ENCODE results near the gene DIP2B.
A peak's percentile ranks its signal among the peaks of the same experiment; 100 is the strongest.

The DIP2B gene

DNA sequence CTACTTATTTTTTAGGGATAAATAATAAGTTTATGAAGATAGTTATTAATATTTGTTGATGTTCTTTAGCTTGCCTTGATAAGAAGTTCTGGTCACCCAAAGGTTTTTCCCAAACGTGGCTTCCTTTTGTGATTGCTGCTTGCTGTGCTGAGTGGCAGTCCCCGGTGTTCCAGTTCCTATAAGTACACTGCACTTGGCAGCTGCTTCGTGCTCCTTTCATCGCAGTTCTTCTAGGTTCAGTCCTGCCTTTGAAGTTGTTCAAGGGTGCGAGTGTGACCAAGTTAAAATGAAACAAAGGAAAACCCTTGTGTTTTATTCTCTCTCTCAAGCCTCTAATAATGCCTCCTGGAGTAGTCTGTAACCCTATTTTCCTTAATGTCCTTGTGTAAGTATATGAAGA, 130.6 kb downstream of the DIP2B start:
- Histone ChIP-seq H3K36me3 (0 out of 2 replicates have a peak, but pooled peaks cover 3% of the 10 kb centered on the region), H3K4me1 (peaks cover under 1% of the 10 kb centered on the region), H3K9me3 (no peaks in the 10 kb centered on the region), H3K4me3 (ENCODE audit: low read depth, low read length) (no peak overlapping the region), H3K27me3 (no peaks in the 10 kb centered on the region)
- no peak for DNase-seq
- TF ChIP-seq, protein P1, sequence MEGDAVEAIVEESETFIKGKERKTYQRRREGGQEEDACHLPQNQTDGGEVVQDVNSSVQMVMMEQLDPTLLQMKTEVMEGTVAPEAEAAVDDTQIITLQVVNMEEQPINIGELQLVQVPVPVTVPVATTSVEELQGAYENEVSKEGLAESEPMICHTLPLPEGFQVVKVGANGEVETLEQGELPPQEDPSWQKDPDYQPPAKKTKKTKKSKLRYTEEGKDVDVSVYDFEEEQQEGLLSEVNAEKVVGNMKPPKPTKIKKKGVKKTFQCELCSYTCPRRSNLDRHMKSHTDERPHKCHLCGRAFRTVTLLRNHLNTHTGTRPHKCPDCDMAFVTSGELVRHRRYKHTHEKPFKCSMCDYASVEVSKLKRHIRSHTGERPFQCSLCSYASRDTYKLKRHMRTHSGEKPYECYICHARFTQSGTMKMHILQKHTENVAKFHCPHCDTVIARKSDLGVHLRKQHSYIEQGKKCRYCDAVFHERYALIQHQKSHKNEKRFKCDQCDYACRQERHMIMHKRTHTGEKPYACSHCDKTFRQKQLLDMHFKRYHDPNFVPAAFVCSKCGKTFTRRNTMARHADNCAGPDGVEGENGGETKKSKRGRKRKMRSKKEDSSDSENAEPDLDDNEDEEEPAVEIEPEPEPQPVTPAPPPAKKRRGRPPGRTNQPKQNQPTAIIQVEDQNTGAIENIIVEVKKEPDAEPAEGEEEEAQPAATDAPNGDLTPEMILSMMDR (IDR thresholded peaks at IDR 0.05; ENCODE audit: low read depth, low read length) = no peak

DNA sequence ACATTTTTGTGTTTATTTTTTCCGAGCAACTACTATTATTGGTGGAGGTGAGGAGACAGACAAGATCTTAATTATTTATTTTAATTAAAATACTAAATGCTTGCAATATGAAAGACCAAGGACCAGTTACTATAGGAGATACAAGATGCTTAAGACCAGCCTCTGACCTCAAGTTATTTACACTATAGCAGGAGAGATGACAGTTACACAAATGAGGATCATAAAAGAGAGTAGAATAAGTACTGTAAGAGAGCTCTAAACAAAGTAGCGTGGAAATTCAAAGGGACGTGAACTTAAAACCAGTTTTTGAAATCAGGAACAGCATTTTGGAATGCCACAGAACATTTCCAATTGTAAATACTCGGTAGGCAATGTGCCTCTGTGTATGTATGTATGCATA, 131.1 kb downstream of the DIP2B start:
- TF ChIP-seq, protein P1 (IDR thresholded peaks at IDR 0.05; ENCODE audit: low read depth, low read length) = no peak
- no peaks in the 10 kb centered on the region for H3K27me3 ChIP-seq
- DNase-seq = no peak
- H3K9me3 ChIP-seq = no peaks in the 10 kb centered on the region
- H3K4me1 ChIP-seq = peaks cover 4% of the 10 kb centered on the region
- 0 out of 2 replicates have a peak, but pooled peaks cover 3% of the 10 kb centered on the region for H3K36me3 ChIP-seq
- no peak overlapping the region for H3K4me3 ChIP-seq (ENCODE audit: low read depth, low read length)

DNA sequence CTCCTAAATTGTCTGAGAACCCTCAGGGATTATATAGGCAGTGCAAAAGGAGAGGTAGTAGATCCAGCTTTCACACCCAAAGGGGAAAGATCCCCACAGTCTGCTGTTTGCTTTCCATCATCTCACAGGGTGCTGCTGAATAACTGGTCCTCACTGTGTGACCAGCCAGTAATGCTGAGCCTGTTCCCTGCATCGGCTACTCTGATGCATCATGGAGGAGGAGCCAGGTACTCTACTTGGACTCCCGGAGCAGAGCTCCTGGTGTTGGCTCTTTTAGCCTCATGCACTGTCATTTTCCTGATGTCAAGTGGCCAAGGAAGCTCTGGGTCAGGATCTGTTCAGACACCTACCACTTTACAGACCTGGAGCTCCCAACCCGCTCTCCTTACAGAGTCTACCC, 131.7 kb downstream of the DIP2B start:
- H3K4me1 ChIP-seq = peaks cover 4% of the 10 kb centered on the region
- H3K9me3 ChIP-seq = no peaks in the 10 kb centered on the region
- no peak for DNase-seq
- H3K36me3 ChIP-seq = no peaks in the 10 kb centered on the region
- H3K27me3 ChIP-seq = no peaks in the 10 kb centered on the region
- TF ChIP-seq, protein P1 (IDR thresholded peaks at IDR 0.05; ENCODE audit: low read depth, low read length) = no peak
- H3K4me3 ChIP-seq (ENCODE audit: low read depth, low read length) = no peak overlapping the region

DNA sequence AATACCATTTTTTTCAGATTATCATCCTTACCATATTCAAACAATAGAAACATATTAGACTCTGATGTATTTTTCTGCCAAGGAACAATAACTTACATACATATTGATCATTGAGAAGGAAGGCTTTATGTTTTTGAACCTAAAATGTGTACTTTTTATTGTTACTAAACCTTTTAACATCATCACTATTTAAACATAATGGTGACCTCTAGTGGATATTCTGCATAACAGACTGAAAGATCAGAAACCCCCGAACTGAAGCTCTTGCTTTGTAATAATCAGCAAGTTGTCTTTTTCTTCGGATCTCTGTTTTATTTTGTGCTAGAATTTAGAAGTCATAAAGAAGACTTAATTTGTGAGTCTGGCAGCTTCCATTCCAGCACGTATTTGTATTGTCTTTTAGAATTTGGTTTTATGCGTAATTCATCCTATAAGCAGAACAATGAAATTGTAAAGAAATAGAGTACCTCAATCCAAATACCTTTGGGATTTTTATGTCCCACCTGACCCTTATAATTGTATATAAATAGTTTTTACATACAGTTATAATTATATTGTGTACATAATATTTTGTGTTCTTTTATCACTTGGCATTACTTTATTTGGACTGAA, 133.2 kb downstream of the DIP2B start:
- Histone ChIP-seq H3K36me3 (no peaks in the 10 kb centered on the region; the same call in 1 of the 2 replicates), H3K9me3 (no peaks in the 10 kb centered on the region), H3K4me3 (ENCODE audit: low read depth, low read length) (no peak overlapping the region), H3K4me1 (peaks cover 4% of the 10 kb centered on the region), H3K27me3 (no peaks in the 10 kb centered on the region)
- DNase-seq = no peak
- TF ChIP-seq, protein P1 (IDR thresholded peaks at IDR 0.05; ENCODE audit: low read depth, low read length) = peak; percentile 60

DNA sequence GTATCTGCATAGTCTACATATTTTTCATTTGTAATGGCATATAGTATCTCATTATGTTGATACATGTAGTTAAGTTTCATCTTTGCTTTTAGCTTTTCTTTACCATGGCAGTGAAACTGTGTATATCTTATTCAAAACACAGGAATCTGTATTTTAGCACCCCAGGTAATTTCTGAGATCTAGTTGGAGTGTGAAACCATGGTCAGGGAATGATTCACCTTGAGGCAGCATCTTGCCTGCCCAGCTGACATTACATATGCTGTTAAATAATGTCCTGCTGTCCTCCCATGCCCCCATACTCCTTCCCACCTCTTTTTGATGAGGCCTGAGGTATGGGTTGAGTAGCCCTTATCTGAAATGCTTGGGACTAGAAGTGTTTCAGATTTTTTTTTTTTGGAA, 133.7 kb downstream of the DIP2B start:
- TF ChIP-seq, protein P1 (IDR thresholded peaks at IDR 0.05; ENCODE audit: low read depth, low read length) = no peak
- DNase-seq = no peak
- H3K9me3 ChIP-seq = no peaks in the 10 kb centered on the region
- no peak overlapping the region for H3K4me3 ChIP-seq (ENCODE audit: low read depth, low read length)
- no peaks in the 10 kb centered on the region for H3K27me3 ChIP-seq
- H3K36me3 ChIP-seq = no peaks in the 10 kb centered on the region; the same call in 1 of the 2 replicates
- peaks cover 4% of the 10 kb centered on the region for H3K4me1 ChIP-seq

DNA sequence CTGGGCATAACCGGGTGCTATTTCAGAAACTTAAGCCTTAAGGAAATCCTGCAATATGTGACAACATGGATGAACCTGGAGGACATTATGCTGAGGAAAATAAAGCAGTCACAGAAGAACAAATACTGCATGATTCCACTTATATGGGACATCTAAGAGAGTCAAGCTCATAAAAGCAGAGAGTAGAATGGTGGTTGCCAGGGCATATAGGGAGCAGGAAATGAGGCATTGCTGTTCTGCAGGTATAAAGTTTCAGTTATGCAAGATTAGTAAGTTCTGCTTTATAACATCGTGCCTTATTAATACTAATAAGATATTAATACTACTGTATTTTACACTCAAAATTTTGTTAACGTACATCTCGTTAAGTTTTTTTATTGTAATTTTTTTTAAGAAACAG, 134.9 kb downstream of the DIP2B start:
- TF ChIP-seq, protein P1 (IDR thresholded peaks at IDR 0.05; ENCODE audit: low read depth, low read length) = no peak
- DNase-seq = no peak
- Histone ChIP-seq H3K4me1 (peaks cover 4% of the 10 kb centered on the region), H3K27me3 (no peaks in the 10 kb centered on the region), H3K9me3 (no peaks in the 10 kb centered on the region), H3K4me3 (ENCODE audit: low read depth, low read length) (no peak overlapping the region), H3K36me3 (no peaks in the 10 kb centered on the region; the same call in 1 of the 2 replicates)

Measured in BE2C (cell line).